ENCODE results near the gene NRL.

DNA sequence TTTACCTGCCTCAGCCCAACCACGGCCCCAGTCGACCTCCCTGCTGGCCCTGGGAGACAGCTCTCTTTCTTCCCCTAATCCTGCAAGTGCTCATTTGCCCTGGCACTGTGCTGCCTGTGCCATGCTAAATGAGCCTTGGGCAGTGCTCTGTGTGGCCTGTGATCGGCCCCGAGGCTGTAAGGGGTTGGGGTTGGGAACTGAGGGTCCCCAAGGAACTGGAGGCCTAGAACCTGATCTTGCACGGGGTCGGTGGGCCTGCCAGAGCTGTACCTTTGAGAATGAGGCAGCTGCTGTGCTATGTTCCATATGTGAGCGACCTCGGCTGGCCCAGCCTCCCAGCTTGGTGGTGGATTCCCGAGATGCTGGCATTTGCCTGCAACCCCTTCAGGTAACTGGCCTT is 35.3 kb upstream of the NRL start:
- TF ChIP-seq CTCF (IDR thresholded peaks at IDR 0.05) = no peak
- no peak for TF ChIP-seq POLR2A (IDR thresholded peaks at IDR 0.05)
